Caco-2 (cell line): ENCODE measurements around the gene TNS1. TPM values are rescaled to one million over a fixed set of nuclear protein-coding genes. Genes with fewer than 3 reads are reported as not detected.

Source experiments
- BruUV-seq: library from RNA; stranded (reverse); fragments of 400-500 nt; replicated peaks from 2 replicates; lab custom pipeline; 2021; lab: Mats Ljungman, UMichigan
- CTCF ChIA-PET: fragments of 300-600 bp; sonication (Branson Sonifier 250); formaldehyde crosslinking; loops from one replicate; lab custom pipeline; 2022; ENCODE audit warnings: antibody characterized with exemption; lab: Charles Lee
- POLR2A ChIA-PET: fragments of 300-600 bp; sonication (Branson Sonifier 250); formaldehyde crosslinking; loops from one replicate; lab custom pipeline; 2022; ENCODE audit warnings: antibody characterized with exemption; lab: Charles Lee
- DNase-seq, 2 experiments: peaks; one replicate each; pipeline versions ENCODE4 v3.0.0 to v3.0.0-alpha.2; 2020 to 2022
- H3K27me3 ChIP-seq: replicated peaks from 2 replicates; pipeline ENCODE4 v1.6.0; 2011; ENCODE audit warnings: low read length; ENCODE audit not compliant: control insufficient read depth, insufficient read depth
- H3K36me3 ChIP-seq: 2 replicates; pipeline ENCODE4 v1.5.1; 2011; ENCODE audit warnings: low read length; ENCODE audit not compliant: control insufficient read depth, insufficient read depth
- H3K4me1 ChIP-seq: fragments of 250-450 bp; sonication (Bioruptor Pico); 2 replicates; pipeline ENCODE4 v1.5.1; 2020; ENCODE audit warnings: mild to moderate bottlenecking
- H3K4me3 ChIP-seq: 2 replicates; pipeline ENCODE4 v1.5.1; 2011; ENCODE audit warnings: low read depth, mild to moderate bottlenecking, control low read depth, low read length
- H3K9me3 ChIP-seq: fragments of 250-450 bp; sonication (Bioruptor Pico); 2 replicates; pipeline ENCODE4 v1.5.1; 2020; ENCODE audit warnings: mild to moderate bottlenecking, moderate library complexity
- H3K27ac Mint-ChIP-seq: one replicate; pipeline ENCODE4 v1.8.0; 2022; ENCODE audit warnings: mixed read lengths; ENCODE audit not compliant: unreplicated experiment
- H3K27me3 Mint-ChIP-seq: one replicate; pipeline ENCODE4 v1.8.0; 2022; ENCODE audit warnings: mixed read lengths; ENCODE audit not compliant: insufficient read depth, unreplicated experiment
- H3K36me3 Mint-ChIP-seq: one replicate; pipeline ENCODE4 v1.8.0; 2022; ENCODE audit warnings: mild to moderate bottlenecking, mixed read lengths; ENCODE audit not compliant: insufficient read depth, unreplicated experiment
- H3K4me1 Mint-ChIP-seq: one replicate; pipeline ENCODE4 v1.8.0; 2022; ENCODE audit warnings: low read depth, mixed read lengths; ENCODE audit not compliant: unreplicated experiment
- H3K4me3 Mint-ChIP-seq: one replicate; pipeline ENCODE4 v1.8.0; 2022; ENCODE audit warnings: mild to moderate bottlenecking, moderate library complexity, mixed read lengths; ENCODE audit not compliant: unreplicated experiment
- H3K9me3 Mint-ChIP-seq: one replicate; pipeline ENCODE4 v1.8.0; 2022; ENCODE audit warnings: mixed read lengths; ENCODE audit not compliant: unreplicated experiment
- CTCF ChIP-seq, 2 experiments: fragments of 200-600 bp in 1 of 2; IDR thresholded peaks; 1 replicate in 1 of 2; 2 replicates in 1 of 2; pipeline versions ENCODE4 v1.5.1 to v1.8.0; 2011 to 2022; ENCODE audit warnings: antibody characterized with exemption in 1 of 2, control low read depth in 1 of 2, inconsistent platforms in 1 of 2, low read depth in 1 of 2, low read length in 1 of 2, mild to moderate bottlenecking in 1 of 2, moderate library complexity in 1 of 2; ENCODE audit not compliant: insufficient read depth in 1 of 2, severe bottlenecking in 1 of 2, unreplicated experiment in 1 of 2
- intact Hi-C: fragments of 100-400 bp; cut with micrococcal nuclease; formaldehyde crosslinking; loops from one replicate; pipeline ENCODE4 v1.10.0; 2022; ENCODE audit not compliant: unreplicated experiment
- total RNA-seq: library from RNA; stranded (reverse); gene quantifications from 2 replicates; pipeline ENCODE4 v1.2.3, GENCODE V29; 2022

The TNS1 gene
- total RNA-seq, 1 experiment from 2014 or later: 16.1 TPM

GRCh38 chr2:217876253-217876570 is 126.6 kb downstream of the TNS1 start:
- no peaks in the 10 kb centered on the region for H3K27me3 Mint-ChIP-seq
- no peak overlapping the region for H3K27ac Mint-ChIP-seq
- ChIA-PET CTCF (interaction anchor here (1.1 kb wide), 1 partner anchor 9 kb away, joined by 4 read pairs; no protein-coding TSS in a partner anchor), POLR2A (no interaction called here)
- no peaks in the 10 kb centered on the region for H3K9me3 Mint-ChIP-seq
- intact Hi-C loops: no loop called here
- Histone ChIP-seq H3K9me3 (no peaks in the 10 kb centered on the region), H3K36me3 (no peaks in the 10 kb centered on the region; the same call in 1 of the 2 replicates), H3K27me3 (no peaks in the 10 kb centered on the region), H3K4me3 (no peak overlapping the region), H3K4me1 (no peaks in the 10 kb centered on the region)
- no peak for DNase-seq
- BruUV-seq: no TSS peak
- no peak for TF ChIP-seq CTCF (IDR thresholded peaks at IDR 0.05; ENCODE audit: insufficient read depth in 1 of 2, low read depth in 1 of 2, low read length in 1 of 2, severe bottlenecking in 1 of 2, unreplicated experiment in 1 of 2)
- H3K4me1 Mint-ChIP-seq: no peaks in the 10 kb centered on the region
- H3K4me3 Mint-ChIP-seq: no peak overlapping the region
- H3K36me3 Mint-ChIP-seq: no peaks in the 10 kb centered on the region

GRCh38 chr2:217875556-217876252 is 127.1 kb downstream of the TNS1 start:
- DNase-seq: no peak
- no peaks in the 10 kb centered on the region for H3K4me1 ChIP-seq
- BruUV-seq: no TSS peak
- Mint-ChIP-seq H3K27me3 (no peaks in the 10 kb centered on the region), H3K36me3 (no peaks in the 10 kb centered on the region), H3K9me3 (no peaks in the 10 kb centered on the region), H3K27ac (no peak overlapping the region), H3K4me3 (no peak overlapping the region), H3K4me1 (no peaks in the 10 kb centered on the region)
- H3K27me3 ChIP-seq: no peaks in the 10 kb centered on the region
- POLR2A ChIA-PET: no interaction called here
- no peaks in the 10 kb centered on the region for H3K9me3 ChIP-seq
- TF ChIP-seq CTCF (IDR thresholded peaks at IDR 0.05; ENCODE audit: insufficient read depth in 1 of 2, low read depth in 1 of 2, low read length in 1 of 2, severe bottlenecking in 1 of 2, unreplicated experiment in 1 of 2): no peak
- H3K36me3 ChIP-seq: no peaks in the 10 kb centered on the region; the same call in 1 of the 2 replicates
- H3K4me3 ChIP-seq: no peak overlapping the region
- CTCF ChIA-PET: interaction anchor here (0.8 to 2.0 kb wide), 3 partner anchors 9 to 89 kb away, joined by 3 to 5 read pairs (median 4); no protein-coding TSS in a partner anchor
- intact Hi-C loops: no loop called here

- Histone ChIP-seq H3K27me3 (no peaks in the 10 kb centered on the region), H3K4me1 (no peaks in the 10 kb centered on the region), H3K36me3 (no peaks in the 10 kb centered on the region; the same call in 1 of the 2 replicates), H3K9me3 (no peaks in the 10 kb centered on the region), H3K4me3 (no peak overlapping the region)
- intact Hi-C loops: no loop called here
- Mint-ChIP-seq H3K36me3 (no peaks in the 10 kb centered on the region), H3K27ac (no peak overlapping the region), H3K9me3 (no peaks in the 10 kb centered on the region), H3K4me1 (no peaks in the 10 kb centered on the region), H3K4me3 (no peak overlapping the region), H3K27me3 (no peaks in the 10 kb centered on the region)
- no TSS peak for BruUV-seq
- TF ChIP-seq CTCF (IDR thresholded peaks at IDR 0.05; ENCODE audit: insufficient read depth in 1 of 2, low read depth in 1 of 2, low read length in 1 of 2, severe bottlenecking in 1 of 2, unreplicated experiment in 1 of 2): no peak
- POLR2A ChIA-PET: no interaction called here
- CTCF ChIA-PET: interaction anchor here (0.8 to 2.0 kb wide), 2 partner anchors 12 to 89 kb away, joined by 3 to 5 read pairs; no protein-coding TSS in a partner anchor
- no peak for DNase-seq
Measured at GRCh38 chr2:217875138-217875537, 127.7 kb downstream of the TNS1 start.
